ENCODE measurements around the gene FBXL17.

- TF ChIP-seq CTCF (IDR thresholded peaks at IDR 0.05; ENCODE audit: borderline replicate concordance, extremely low read depth, low read length, poor library complexity, severe bottlenecking) (no peak), EZH2 (IDR thresholded peaks at IDR 0.05; ENCODE audit: borderline replicate concordance, low read depth, low read length, severe bottlenecking) (no peak)
Observed at GRCh38 chr5:107979900-107980299, 402.0 kb downstream of the FBXL17 start.

Measured in DND-41 (cell line).